Activated naive CD8-positive, alpha-beta T cell treated with anti-CD3 and anti-CD28 coated beads, Interleukin-2, amount 50 U/mL, for 24 hours (primary cell): ENCODE results near the gene PPP1R37.

Source experiments
- ATAC-seq: fragments of 150-1000 bp; cut with Tn5 transposase; one replicate; pipeline ENCODE4 v1.10.0; 2021
- DNase-seq: peaks from one replicate; pipeline ENCODE4 v3.0.0; 2021
- H3K27ac Mint-ChIP-seq: one replicate; pipeline ENCODE4 v1.8.0; 2021; ENCODE audit warnings: mild to moderate bottlenecking, mixed read lengths
- H3K27me3 Mint-ChIP-seq: one replicate; pipeline ENCODE4 v1.8.0; 2021; ENCODE audit warnings: mixed read lengths
- H3K36me3 Mint-ChIP-seq: one replicate; pipeline ENCODE4 v1.8.0; 2021; ENCODE audit warnings: low read depth, mixed read lengths
- H3K4me1 Mint-ChIP-seq: one replicate; pipeline ENCODE4 v1.8.0; 2021; ENCODE audit warnings: mixed read lengths
- H3K4me3 Mint-ChIP-seq: one replicate; pipeline ENCODE4 v1.8.0; 2021; ENCODE audit warnings: mild to moderate bottlenecking, moderate library complexity, mixed read lengths
- H3K9me3 Mint-ChIP-seq: one replicate; pipeline ENCODE4 v1.8.0; 2021; ENCODE audit warnings: mixed read lengths

Gene PPP1R37

GRCh38 chr19:45139286-45140143 is 46.5 kb downstream of the PPP1R37 start:
- no peak overlapping the region for H3K27ac Mint-ChIP-seq
- no peaks in the 10 kb centered on the region for H3K9me3 Mint-ChIP-seq
- ATAC-seq (no peak), DNase-seq (no peak)
- no peaks in the 10 kb centered on the region for H3K27me3 Mint-ChIP-seq
- no peak overlapping the region for H3K4me3 Mint-ChIP-seq
- peaks cover 2% of the 10 kb centered on the region for H3K36me3 Mint-ChIP-seq
- H3K4me1 Mint-ChIP-seq, result peaks cover 6% of the 10 kb centered on the region

- Mint-ChIP-seq H3K4me1 (peaks cover 6% of the 10 kb centered on the region), H3K36me3 (peaks cover 2% of the 10 kb centered on the region), H3K27ac (no peak overlapping the region), H3K27me3 (no peaks in the 10 kb centered on the region), H3K9me3 (no peaks in the 10 kb centered on the region), H3K4me3 (no peak overlapping the region)
- DNase-seq (no peak), ATAC-seq (no peak)
Measured at GRCh38 chr19:45140144-45140503, 47.1 kb downstream of the PPP1R37 start.

- H3K9me3 Mint-ChIP-seq, result no peaks in the 10 kb centered on the region
- no peaks in the 10 kb centered on the region for H3K27me3 Mint-ChIP-seq
- peaks cover 2% of the 10 kb centered on the region for H3K36me3 Mint-ChIP-seq
- no peak overlapping the region for H3K27ac Mint-ChIP-seq
- H3K4me3 Mint-ChIP-seq, result no peak overlapping the region
- DNase-seq (no peak), ATAC-seq (no peak)
- H3K4me1 Mint-ChIP-seq, result peaks cover 6% of the 10 kb centered on the region
Measured at GRCh38 chr19:45140533-45140932, 47.6 kb downstream of the PPP1R37 start.

GRCh38 chr19:45141203-45141900 is 48.4 kb downstream of the PPP1R37 start:
- no peak overlapping the region for H3K27ac Mint-ChIP-seq
- peaks cover 2% of the 10 kb centered on the region for H3K36me3 Mint-ChIP-seq
- peaks cover 6% of the 10 kb centered on the region for H3K4me1 Mint-ChIP-seq
- no peak for ATAC-seq
- no peak overlapping the region for H3K4me3 Mint-ChIP-seq
- H3K27me3 Mint-ChIP-seq, result no peaks in the 10 kb centered on the region
- no peak for DNase-seq
- H3K9me3 Mint-ChIP-seq, result no peaks in the 10 kb centered on the region

- H3K27ac Mint-ChIP-seq, result no peak overlapping the region
- no peak for DNase-seq
- H3K4me1 Mint-ChIP-seq, result peaks cover 4% of the 10 kb centered on the region
- H3K9me3 Mint-ChIP-seq, result no peaks in the 10 kb centered on the region
- no peaks in the 10 kb centered on the region for H3K27me3 Mint-ChIP-seq
- peaks cover 2% of the 10 kb centered on the region for H3K36me3 Mint-ChIP-seq
- no peak overlapping the region for H3K4me3 Mint-ChIP-seq
- ATAC-seq, result no peak
Measured at GRCh38 chr19:45142016-45142725, 49.2 kb downstream of the PPP1R37 start.

- H3K4me1 Mint-ChIP-seq, result peaks cover 2% of the 10 kb centered on the region
- peaks cover 2% of the 10 kb centered on the region for H3K36me3 Mint-ChIP-seq
- H3K4me3 Mint-ChIP-seq, result no peak overlapping the region
- H3K27ac Mint-ChIP-seq, result no peak overlapping the region
- no peaks in the 10 kb centered on the region for H3K9me3 Mint-ChIP-seq
- no peaks in the 10 kb centered on the region for H3K27me3 Mint-ChIP-seq
- ATAC-seq (no peak), DNase-seq (no peak)
Measured at GRCh38 chr19:45142726-45143110, 49.7 kb downstream of the PPP1R37 start.

- DNase-seq, result no peak
- ATAC-seq, result no peak
- Mint-ChIP-seq H3K4me3 (no peak overlapping the region), H3K27me3 (no peaks in the 10 kb centered on the region), H3K27ac (no peak overlapping the region), H3K4me1 (peaks cover 5% of the 10 kb centered on the region), H3K9me3 (no peaks in the 10 kb centered on the region), H3K36me3 (peaks cover 2% of the 10 kb centered on the region)
Measured at GRCh38 chr19:45144431-45145269, 51.7 kb downstream of the PPP1R37 start.

- H3K27me3 Mint-ChIP-seq, result no peaks in the 10 kb centered on the region
Measured at GRCh38 chr19:45145270-45146189, 52.6 kb downstream of the PPP1R37 start.

GRCh38 chr19:45146251-45146650 is 53.3 kb downstream of the PPP1R37 start:
- H3K27me3 Mint-ChIP-seq, result no peaks in the 10 kb centered on the region
- ATAC-seq (no peak), DNase-seq (no peak)
- H3K4me3 Mint-ChIP-seq, result no peak overlapping the region
- no peaks in the 10 kb centered on the region for H3K36me3 Mint-ChIP-seq
- peaks cover 5% of the 10 kb centered on the region for H3K4me1 Mint-ChIP-seq
- H3K27ac Mint-ChIP-seq, result no peak overlapping the region
- H3K9me3 Mint-ChIP-seq, result no peaks in the 10 kb centered on the region

More at GRCh38 chr19:45145270-45146189, 52.6 kb downstream of the PPP1R37 start:
- H3K4me1 Mint-ChIP-seq, result peaks cover 5% of the 10 kb centered on the region
- no peaks in the 10 kb centered on the region for H3K9me3 Mint-ChIP-seq
- H3K4me3 Mint-ChIP-seq, result no peak overlapping the region
- ATAC-seq, result no peak
- H3K27ac Mint-ChIP-seq, result no peak overlapping the region
- DNase-seq, result no peak
- H3K36me3 Mint-ChIP-seq, result no peaks in the 10 kb centered on the region

- peaks cover 4% of the 10 kb centered on the region for H3K27me3 Mint-ChIP-seq
- peaks cover 7% of the 10 kb centered on the region for H3K4me1 Mint-ChIP-seq
- DNase-seq (no peak), ATAC-seq (no peak)
- no peak overlapping the region for H3K4me3 Mint-ChIP-seq
- H3K27ac Mint-ChIP-seq, result no peak overlapping the region
- H3K9me3 Mint-ChIP-seq, result no peaks in the 10 kb centered on the region
- no peaks in the 10 kb centered on the region for H3K36me3 Mint-ChIP-seq
Measured at GRCh38 chr19:45146741-45147205, 53.8 kb downstream of the PPP1R37 start.

- no peak for DNase-seq
Measured at GRCh38 chr19:45147835-45148676, 55.1 kb downstream of the PPP1R37 start.

GRCh38 chr19:45149129-45149528 is 56.1 kb downstream of the PPP1R37 start:
- Mint-ChIP-seq H3K27ac (no peak overlapping the region), H3K27me3 (peaks cover 14% of the 10 kb centered on the region), H3K9me3 (no peaks in the 10 kb centered on the region), H3K4me1 (peaks cover 16% of the 10 kb centered on the region), H3K4me3 (no peak overlapping the region), H3K36me3 (peaks cover 3% of the 10 kb centered on the region)
- ATAC-seq (no peak), DNase-seq (no peak)

More at GRCh38 chr19:45147835-45148676, 55.1 kb downstream of the PPP1R37 start:
- H3K27me3 Mint-ChIP-seq, result peaks cover 9% of the 10 kb centered on the region
- H3K27ac Mint-ChIP-seq, result no peak overlapping the region
- peaks cover 11% of the 10 kb centered on the region for H3K4me1 Mint-ChIP-seq
- H3K9me3 Mint-ChIP-seq, result no peaks in the 10 kb centered on the region
- peaks cover 3% of the 10 kb centered on the region for H3K36me3 Mint-ChIP-seq
- no peak overlapping the region for H3K4me3 Mint-ChIP-seq
- ATAC-seq, result no peak
